ENCODE data around the gene GFER. TPM values are rescaled to one million over a fixed set of nuclear protein-coding genes. Genes with fewer than 3 reads are reported as not detected.

GFER gene
- total and polyA plus RNA-seq, 9 of the 15 experiments (the other 6 are each of a cell fraction or from before 2014, with no cell fraction given) = 4.3 to 53.7 (median 19.8) TPM

DNA sequence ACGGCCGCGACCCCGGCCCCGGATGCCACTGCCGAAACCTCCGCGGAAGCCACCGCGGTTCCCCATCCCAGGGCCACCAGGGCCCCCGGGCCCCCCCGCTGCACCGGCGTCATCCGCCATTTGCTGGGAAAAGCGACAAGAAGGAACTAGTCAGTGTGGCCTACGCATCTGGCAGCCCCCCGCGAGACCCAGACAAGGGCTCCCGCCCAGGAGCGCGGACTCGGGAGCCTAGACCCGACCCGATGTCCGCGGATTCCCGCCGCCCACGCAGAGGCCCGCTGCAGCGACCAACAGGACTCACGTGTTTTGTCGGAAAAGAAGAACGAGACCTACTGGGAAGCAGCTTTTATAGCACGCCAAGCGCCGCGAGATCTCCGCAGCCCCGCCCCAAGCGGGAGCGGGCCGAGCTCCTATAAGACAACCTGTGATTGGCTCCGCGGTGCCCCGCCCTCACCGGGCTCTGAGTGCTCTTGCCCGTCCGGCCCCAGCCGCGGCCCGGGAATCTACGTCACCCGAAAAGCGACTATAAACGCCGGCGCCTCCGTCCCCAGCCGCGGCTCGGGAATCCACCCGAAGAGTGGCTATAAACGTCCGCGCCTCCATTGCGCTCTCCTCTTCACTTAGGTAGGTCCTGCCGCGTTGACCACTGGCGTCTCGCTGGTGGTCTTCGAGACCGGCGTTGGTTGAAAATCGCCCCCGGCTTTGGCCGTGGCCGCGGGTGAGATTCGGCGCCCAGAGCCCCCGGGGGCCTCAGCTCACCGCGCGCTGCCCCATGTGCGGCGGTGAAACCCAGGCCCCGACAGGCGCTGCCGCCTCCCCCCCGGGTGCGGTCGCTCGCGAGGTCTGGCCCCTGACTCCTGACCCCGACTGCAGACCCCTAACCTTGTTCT, 19.2 kb upstream of the GFER start, which contains the start of gene RPS2 (continued):
- TF ChIP-seq, protein P1, sequence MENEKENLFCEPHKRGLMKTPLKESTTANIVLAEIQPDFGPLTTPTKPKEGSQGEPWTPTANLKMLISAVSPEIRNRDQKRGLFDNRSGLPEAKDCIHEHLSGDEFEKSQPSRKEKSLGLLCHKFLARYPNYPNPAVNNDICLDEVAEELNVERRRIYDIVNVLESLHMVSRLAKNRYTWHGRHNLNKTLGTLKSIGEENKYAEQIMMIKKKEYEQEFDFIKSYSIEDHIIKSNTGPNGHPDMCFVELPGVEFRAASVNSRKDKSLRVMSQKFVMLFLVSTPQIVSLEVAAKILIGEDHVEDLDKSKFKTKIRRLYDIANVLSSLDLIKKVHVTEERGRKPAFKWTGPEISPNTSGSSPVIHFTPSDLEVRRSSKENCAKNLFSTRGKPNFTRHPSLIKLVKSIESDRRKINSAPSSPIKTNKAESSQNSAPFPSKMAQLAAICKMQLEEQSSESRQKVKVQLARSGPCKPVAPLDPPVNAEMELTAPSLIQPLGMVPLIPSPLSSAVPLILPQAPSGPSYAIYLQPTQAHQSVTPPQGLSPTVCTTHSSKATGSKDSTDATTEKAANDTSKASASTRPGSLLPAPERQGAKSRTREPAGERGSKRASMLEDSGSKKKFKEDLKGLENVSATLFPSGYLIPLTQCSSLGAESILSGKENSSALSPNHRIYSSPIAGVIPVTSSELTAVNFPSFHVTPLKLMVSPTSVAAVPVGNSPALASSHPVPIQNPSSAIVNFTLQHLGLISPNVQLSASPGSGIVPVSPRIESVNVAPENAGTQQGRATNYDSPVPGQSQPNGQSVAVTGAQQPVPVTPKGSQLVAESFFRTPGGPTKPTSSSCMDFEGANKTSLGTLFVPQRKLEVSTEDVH (IDR thresholded peaks at IDR 0.05; ENCODE audit: low read depth, partially characterized antibody) = peak; percentile 64
- TF ChIP-seq NFYB (IDR thresholded peaks at IDR 0.05; ENCODE audit: extremely low read depth, insufficient read length) = peak; percentile 60
- TF ChIP-seq, protein P2, sequence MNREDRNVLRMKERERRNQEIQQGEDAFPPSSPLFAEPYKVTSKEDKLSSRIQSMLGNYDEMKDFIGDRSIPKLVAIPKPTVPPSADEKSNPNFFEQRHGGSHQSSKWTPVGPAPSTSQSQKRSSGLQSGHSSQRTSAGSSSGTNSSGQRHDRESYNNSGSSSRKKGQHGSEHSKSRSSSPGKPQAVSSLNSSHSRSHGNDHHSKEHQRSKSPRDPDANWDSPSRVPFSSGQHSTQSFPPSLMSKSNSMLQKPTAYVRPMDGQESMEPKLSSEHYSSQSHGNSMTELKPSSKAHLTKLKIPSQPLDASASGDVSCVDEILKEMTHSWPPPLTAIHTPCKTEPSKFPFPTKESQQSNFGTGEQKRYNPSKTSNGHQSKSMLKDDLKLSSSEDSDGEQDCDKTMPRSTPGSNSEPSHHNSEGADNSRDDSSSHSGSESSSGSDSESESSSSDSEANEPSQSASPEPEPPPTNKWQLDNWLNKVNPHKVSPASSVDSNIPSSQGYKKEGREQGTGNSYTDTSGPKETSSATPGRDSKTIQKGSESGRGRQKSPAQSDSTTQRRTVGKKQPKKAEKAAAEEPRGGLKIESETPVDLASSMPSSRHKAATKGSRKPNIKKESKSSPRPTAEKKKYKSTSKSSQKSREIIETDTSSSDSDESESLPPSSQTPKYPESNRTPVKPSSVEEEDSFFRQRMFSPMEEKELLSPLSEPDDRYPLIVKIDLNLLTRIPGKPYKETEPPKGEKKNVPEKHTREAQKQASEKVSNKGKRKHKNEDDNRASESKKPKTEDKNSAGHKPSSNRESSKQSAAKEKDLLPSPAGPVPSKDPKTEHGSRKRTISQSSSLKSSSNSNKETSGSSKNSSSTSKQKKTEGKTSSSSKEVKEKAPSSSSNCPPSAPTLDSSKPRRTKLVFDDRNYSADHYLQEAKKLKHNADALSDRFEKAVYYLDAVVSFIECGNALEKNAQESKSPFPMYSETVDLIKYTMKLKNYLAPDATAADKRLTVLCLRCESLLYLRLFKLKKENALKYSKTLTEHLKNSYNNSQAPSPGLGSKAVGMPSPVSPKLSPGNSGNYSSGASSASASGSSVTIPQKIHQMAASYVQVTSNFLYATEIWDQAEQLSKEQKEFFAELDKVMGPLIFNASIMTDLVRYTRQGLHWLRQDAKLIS (CRISPR knock-in tag; IDR thresholded peaks at IDR 0.05) = peak; percentile 96
- TF ChIP-seq HOXB6 (CRISPR knock-in tag; IDR thresholded peaks at IDR 0.05; ENCODE audit: borderline replicate concordance) = no peak
- TF ChIP-seq BCOR (IDR thresholded peaks at IDR 0.05) = peak; percentile 36; the same call in 1 of the 2 replicates
- TF ChIP-seq GABPB1 (CRISPR knock-in tag; IDR thresholded peaks at IDR 0.05) = peak; percentile 67; the same call in 1 of the 2 replicates
- TF ChIP-seq, protein P3, sequence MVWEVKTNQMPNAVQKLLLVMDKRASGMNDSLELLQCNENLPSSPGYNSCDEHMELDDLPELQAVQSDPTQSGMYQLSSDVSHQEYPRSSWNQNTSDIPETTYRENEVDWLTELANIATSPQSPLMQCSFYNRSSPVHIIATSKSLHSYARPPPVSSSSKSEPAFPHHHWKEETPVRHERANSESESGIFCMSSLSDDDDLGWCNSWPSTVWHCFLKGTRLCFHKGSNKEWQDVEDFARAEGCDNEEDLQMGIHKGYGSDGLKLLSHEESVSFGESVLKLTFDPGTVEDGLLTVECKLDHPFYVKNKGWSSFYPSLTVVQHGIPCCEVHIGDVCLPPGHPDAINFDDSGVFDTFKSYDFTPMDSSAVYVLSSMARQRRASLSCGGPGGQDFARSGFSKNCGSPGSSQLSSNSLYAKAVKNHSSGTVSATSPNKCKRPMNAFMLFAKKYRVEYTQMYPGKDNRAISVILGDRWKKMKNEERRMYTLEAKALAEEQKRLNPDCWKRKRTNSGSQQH (CRISPR knock-in tag; IDR thresholded peaks at IDR 0.05) = peak; percentile 84; the same call in 1 of the 2 replicates
- no peak for TF ChIP-seq GATAD2B (IDR thresholded peaks at IDR 0.05; ENCODE audit: borderline replicate concordance)
- TF ChIP-seq, protein P4, sequence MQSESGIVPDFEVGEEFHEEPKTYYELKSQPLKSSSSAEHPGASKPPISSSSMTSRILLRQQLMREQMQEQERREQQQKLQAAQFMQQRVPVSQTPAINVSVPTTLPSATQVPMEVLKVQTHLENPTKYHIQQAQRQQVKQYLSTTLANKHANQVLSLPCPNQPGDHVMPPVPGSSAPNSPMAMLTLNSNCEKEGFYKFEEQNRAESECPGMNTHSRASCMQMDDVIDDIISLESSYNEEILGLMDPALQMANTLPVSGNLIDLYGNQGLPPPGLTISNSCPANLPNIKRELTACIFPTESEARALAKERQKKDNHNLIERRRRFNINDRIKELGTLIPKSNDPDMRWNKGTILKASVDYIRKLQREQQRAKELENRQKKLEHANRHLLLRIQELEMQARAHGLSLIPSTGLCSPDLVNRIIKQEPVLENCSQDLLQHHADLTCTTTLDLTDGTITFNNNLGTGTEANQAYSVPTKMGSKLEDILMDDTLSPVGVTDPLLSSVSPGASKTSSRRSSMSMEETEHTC (IDR thresholded peaks at IDR 0.05) = no peak
- TF ChIP-seq KAT2B (IDR thresholded peaks at IDR 0.05; ENCODE audit: low read depth, low read length) = no peak
- TF ChIP-seq XRCC3 (IDR thresholded peaks at IDR 0.05) = no peak
- TF ChIP-seq SOX6 (IDR thresholded peaks at IDR 0.05) = 0 out of 2 replicates have a peak, but pooled peaks have one; percentile 24
- no peak for TF ChIP-seq SMAD2 (IDR thresholded peaks at IDR 0.05; ENCODE audit: low read depth, low read length)
- no peak for TF ChIP-seq NR3C1 (CRISPR knock-in tag; IDR thresholded peaks at IDR 0.05)
- no peak for TF ChIP-seq SMARCC2 (IDR thresholded peaks at IDR 0.05; ENCODE audit: low read depth)
- TF ChIP-seq ZNF165 (CRISPR knock-in tag; IDR thresholded peaks at IDR 0.05; ENCODE audit: borderline replicate concordance) = no peak
- no peak for TF ChIP-seq CSDE1 (IDR thresholded peaks at IDR 0.05)
